Hepatocyte (in vitro differentiated cells): Measurements from ENCODE around the gene SMIM44. TPM values are rescaled to one million over a fixed set of nuclear protein-coding genes. Genes with fewer than 3 reads are reported as not detected.

Source experiments
- DNase-seq: peaks from one replicate; pipeline ENCODE4 v3.0.0-alpha.2; 2016; ENCODE audit warnings: low spot score
- H2AFZ ChIP-seq: fragments of 200-600 bp; sonication (generic); 2 replicates; pipeline ENCODE4 v1.6.0; 2016; ENCODE audit warnings: antibody characterized with exemption, mild to moderate bottlenecking
- H3K27ac ChIP-seq: fragments of 200-600 bp; sonication (generic); 2 replicates; pipeline ENCODE4 v1.5.1; 2016; ENCODE audit warnings: mild to moderate bottlenecking
- H3K27me3 ChIP-seq: fragments of 200-600 bp; sonication (generic); 2 replicates; pipeline ENCODE4 v1.6.1; 2016
- H3K36me3 ChIP-seq: fragments of 200-600 bp; sonication (generic); replicated peaks from 2 replicates; pipeline ENCODE4 v1.5.1; 2016; ENCODE audit warnings: low read depth; ENCODE audit not compliant: insufficient read depth
- H3K4me1 ChIP-seq: fragments of 200-600 bp; sonication (generic); 2 replicates; pipeline ENCODE4 v1.5.1; 2016; ENCODE audit warnings: mild to moderate bottlenecking, moderate library complexity; ENCODE audit not compliant: insufficient read depth
- H3K4me2 ChIP-seq: fragments of 200-600 bp; sonication (generic); 2 replicates; pipeline ENCODE4 v1.6.0; 2016
- H3K4me3 ChIP-seq: fragments of 200-600 bp; sonication (generic); 2 replicates; pipeline ENCODE4 v1.5.1; 2016; ENCODE audit warnings: mild to moderate bottlenecking
- H3K79me2 ChIP-seq: fragments of 200-600 bp; sonication (generic); 2 replicates; pipeline ENCODE4 v1.6.0; 2017; ENCODE audit warnings: mild to moderate bottlenecking
- H3K9me2 ChIP-seq: fragments of 200-600 bp; sonication (generic); replicated peaks from 2 replicates; pipeline ENCODE4 v1.6.0; 2017; ENCODE audit warnings: mild to moderate bottlenecking; ENCODE audit not compliant: insufficient read depth
- H3K9me3 ChIP-seq: fragments of 200-600 bp; sonication (generic); 2 replicates; pipeline ENCODE4 v1.5.1; 2016; ENCODE audit warnings: low read depth, mild to moderate bottlenecking
- H4K20me1 ChIP-seq: fragments of 200-600 bp; sonication (generic); 2 replicates; pipeline ENCODE4 v1.6.0; 2016; ENCODE audit warnings: mild to moderate bottlenecking; ENCODE audit not compliant: insufficient read depth, poor library complexity, severe bottlenecking
- CTCF ChIP-seq: fragments of 200-600 bp; sonication (generic); IDR thresholded peaks from 2 replicates; pipeline ENCODE4 v1.5.1; 2016; ENCODE audit warnings: antibody characterized with exemption, mild to moderate bottlenecking; ENCODE audit not compliant: poor library complexity
- EZH2 ChIP-seq: fragments of 200-600 bp; sonication (generic); IDR thresholded peaks from 2 replicates; pipeline ENCODE4 v1.6.1; 2016; ENCODE audit warnings: antibody characterized with exemption, mild to moderate bottlenecking, borderline replicate concordance
- EZH2phosphoT487 ChIP-seq: fragments of 200-600 bp; sonication (generic); IDR thresholded peaks from one replicate; pipeline ENCODE4 v1.6.1; 2018; ENCODE audit warnings: antibody characterized with exemption, mild to moderate bottlenecking, low read depth, moderate library complexity; ENCODE audit not compliant: unreplicated experiment, severe bottlenecking
- WGBS: methylation state at CpG from one replicate; pipeline ENCODE4 v1.1.6; 2016; ENCODE audit warnings: low lambda C conversion rate; ENCODE audit errors: missing lambda C conversion rate; 5-methylcytosine and 5-hydroxymethylcytosine counted together
- polyA plus RNA-seq: library from polyadenylated mRNA; unstranded; fragments of >200 nt; fragmentation: Nextera tagmentation; extraction: Ambion mirVana; gene quantifications from 2 replicates; pipeline ENCODE4 v1.2.1, GENCODE V29; 2016
- total RNA-seq: library from RNA; depleted of rRNA; stranded (reverse); fragments of >200 nt; gene quantifications from 2 replicates; pipeline ENCODE4 v1.2.3, GENCODE V29; 2014

The SMIM44 gene
- total and polyA plus RNA-seq, 2 experiments from 2014 or later: not detected

GRCh38 chr19:3457528-3458228, 25.6 kb downstream of the SMIM44 start:
- H3K4me2 ChIP-seq: peak overlapping the region; percentile 68

GRCh38 chr19:3456925-3457527, 26.2 kb downstream of the SMIM44 start:
- Histone ChIP-seq H3K79me2 (no peaks in the 10 kb centered on the region), H3K4me2 (no peak overlapping the region)

More at GRCh38 chr19:3457528-3458228, 25.6 kb downstream of the SMIM44 start:
- Histone ChIP-seq H3K4me1 (peaks cover 26% of the 10 kb centered on the region), H3K4me3 (no peak overlapping the region), H2AFZ (no peak overlapping the region), H3K36me3 (no peaks in the 10 kb centered on the region), H3K79me2 (no peaks in the 10 kb centered on the region), H4K20me1 (no peaks in the 10 kb centered on the region), H3K27me3 (peaks cover 4% of the 10 kb centered on the region), H3K9me2 (no peaks in the 10 kb centered on the region), H3K27ac (peak overlapping the region; percentile 87), H3K9me3 (no peaks in the 10 kb centered on the region)
- DNase-seq: no peak
- WGBS: 22% methylated on average over 14 of the region's 22 CpGs
- TF ChIP-seq EZH2: no peak
- TF ChIP-seq CTCF: no peak
- no peak for TF ChIP-seq EZH2phosphoT487

GRCh38 chr19:3455960-3456601, 27.2 kb downstream of the SMIM44 start:
- H3K79me2 ChIP-seq: no peaks in the 10 kb centered on the region
- H3K27ac ChIP-seq: no peak overlapping the region
- no peaks in the 10 kb centered on the region for H3K9me3 ChIP-seq
- H3K4me1 ChIP-seq: peaks cover 31% of the 10 kb centered on the region
- no peaks in the 10 kb centered on the region for H3K36me3 ChIP-seq
- 78% methylated on average over 31 of the region's 37 CpGs for WGBS
- H2AFZ ChIP-seq: no peak overlapping the region
- H3K4me3 ChIP-seq: no peak overlapping the region
- TF ChIP-seq CTCF (no peak), EZH2phosphoT487 (no peak), EZH2 (no peak)
- H3K27me3 ChIP-seq: no peaks in the 10 kb centered on the region
- H4K20me1 ChIP-seq: no peaks in the 10 kb centered on the region
- H3K4me2 ChIP-seq: no peak overlapping the region
- H3K9me2 ChIP-seq: no peaks in the 10 kb centered on the region
- no peak for DNase-seq

More at GRCh38 chr19:3456925-3457527, 26.2 kb downstream of the SMIM44 start:
- Histone ChIP-seq H2AFZ (no peak overlapping the region), H3K27ac (peak overlapping the region; percentile 87), H3K9me2 (no peaks in the 10 kb centered on the region), H3K36me3 (no peaks in the 10 kb centered on the region), H3K4me1 (peaks cover 26% of the 10 kb centered on the region), H3K9me3 (no peaks in the 10 kb centered on the region), H3K4me3 (no peak overlapping the region), H4K20me1 (no peaks in the 10 kb centered on the region), H3K27me3 (no peaks in the 10 kb centered on the region)
- 81% methylated on average over 18 of the region's 18 CpGs for WGBS
- no peak for DNase-seq
- no peak for TF ChIP-seq EZH2
- TF ChIP-seq CTCF: no peak
- no peak for TF ChIP-seq EZH2phosphoT487
